GM12874 (cell line): ENCODE results near the gene DHCR24.

Source experiments
- CTCF ChIP-seq: IDR thresholded peaks from 2 replicates; pipeline ENCODE4 v1.5.1; 2011; ENCODE audit warnings: low read depth, mild to moderate bottlenecking, control low read depth, low read length, moderate library complexity; ENCODE audit not compliant: insufficient read depth

DHCR24 gene

GRCh38 chr1:54886724-54887664 lies at the start of gene DHCR24:
Gene DHCR24 (minus strand): TSS chr1:54887195. CDS start chr1:54887119, 76 bp downstream.
- TF ChIP-seq CTCF = no peak

GRCh38 chr1:54936791-54937190 lies 49.8 kb upstream of the DHCR24 start:
- no peak for TF ChIP-seq CTCF

- TF ChIP-seq CTCF = no peak
These were observed 47.9 kb upstream of the DHCR24 start for GRCh38 chr1:54934869-54935268.

- no peak for TF ChIP-seq CTCF
These were observed 44.4 kb upstream of the DHCR24 start for GRCh38 chr1:54931275-54931840.

- no peak for TF ChIP-seq CTCF
These were observed 42.7 kb upstream of the DHCR24 start for GRCh38 chr1:54929700-54930099.

GRCh38 chr1:54928327-54928726 lies 41.3 kb upstream of the DHCR24 start:
- TF ChIP-seq CTCF = no peak

GRCh38 chr1:54927472-54928240 lies 40.7 kb upstream of the DHCR24 start:
- no peak for TF ChIP-seq CTCF
